Measurements from ENCODE around the gene RB1.

Gene RB1

DNA sequence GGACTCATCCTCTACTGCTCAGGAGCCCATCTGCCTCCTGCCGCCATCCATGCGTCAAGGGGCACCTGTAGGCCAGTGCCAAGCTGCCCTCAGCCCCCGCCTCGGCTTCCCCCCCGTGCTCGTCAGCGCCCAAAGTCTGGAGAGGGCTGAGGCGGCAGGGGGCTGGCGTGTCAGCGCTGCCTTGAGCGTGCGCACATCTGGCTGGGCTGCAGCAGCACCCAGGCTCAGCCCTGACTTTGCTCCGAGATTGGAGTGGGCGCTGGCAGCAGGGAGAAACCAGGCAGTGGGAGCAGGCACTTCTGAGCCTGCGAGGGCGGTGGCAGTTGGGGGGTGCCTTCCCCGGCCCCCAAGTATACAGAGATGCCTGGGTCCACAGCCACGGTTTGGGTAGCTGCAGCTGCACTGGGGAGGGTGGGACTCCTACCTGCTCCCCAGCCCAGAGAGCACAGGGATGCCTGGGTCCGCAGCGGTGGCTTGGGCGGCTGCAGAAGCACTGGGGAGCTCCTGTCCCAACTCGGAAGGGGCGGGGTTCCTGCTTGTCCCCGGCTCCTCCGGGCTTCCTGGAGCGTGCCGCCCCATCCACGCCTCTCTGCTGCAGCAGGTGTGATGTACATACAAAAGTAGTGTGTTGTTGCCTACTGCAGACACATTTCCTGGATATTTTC, 154.2 kb downstream of the RB1 start:
- DNase-seq, result no peak

DNA sequence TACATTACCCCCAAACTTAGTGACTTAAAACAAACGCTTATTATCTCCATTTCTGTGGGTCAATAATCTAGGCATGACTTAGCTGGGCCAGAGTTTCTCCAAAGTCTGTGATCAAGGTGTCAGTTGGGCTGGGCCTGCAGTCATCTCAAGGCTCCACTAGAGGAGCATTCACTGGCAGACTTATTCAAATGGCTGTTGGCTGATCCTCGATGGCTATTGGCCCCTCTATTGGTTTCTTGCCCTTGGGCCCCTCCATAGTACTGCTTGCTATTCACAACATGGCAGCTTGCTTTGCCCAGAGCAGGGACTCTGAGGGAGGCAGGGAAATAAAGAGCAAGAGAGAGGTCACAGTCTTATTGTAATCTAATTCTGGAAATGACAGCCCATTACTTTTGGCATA, 171.7 kb downstream of the RB1 start:
- DNase-seq, result peak; percentile 14

DNA sequence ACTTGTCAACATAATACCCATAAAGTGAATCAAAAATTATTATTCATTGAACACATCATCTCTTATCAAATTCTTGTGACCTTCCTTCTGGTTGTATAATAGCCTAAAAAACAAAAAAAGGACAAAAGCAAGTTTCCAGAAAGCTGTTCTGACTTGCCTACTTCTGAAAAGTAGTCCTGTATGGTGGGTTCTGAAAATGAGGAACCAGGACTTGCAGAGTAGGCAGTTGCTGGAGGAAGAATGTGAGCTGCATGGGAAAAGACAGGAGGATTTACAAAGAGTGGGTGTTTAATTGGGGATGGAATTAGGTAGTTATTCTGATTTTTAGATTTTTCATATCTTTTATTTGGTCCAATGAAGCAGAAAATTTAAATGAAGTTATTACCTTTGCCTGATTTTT, 172.7 kb downstream of the RB1 start:
- no peak for DNase-seq

- no peak for DNase-seq
These were observed 173.1 kb downstream of the RB1 start for GRCh38 chr13:48476686-48477085.

GRCh38 chr13:48477191-48477855, 173.8 kb downstream of the RB1 start:
- DNase-seq, result no peak

GRCh38 chr13:48478391-48478790, 174.8 kb downstream of the RB1 start:
- no peak for DNase-seq

DNA sequence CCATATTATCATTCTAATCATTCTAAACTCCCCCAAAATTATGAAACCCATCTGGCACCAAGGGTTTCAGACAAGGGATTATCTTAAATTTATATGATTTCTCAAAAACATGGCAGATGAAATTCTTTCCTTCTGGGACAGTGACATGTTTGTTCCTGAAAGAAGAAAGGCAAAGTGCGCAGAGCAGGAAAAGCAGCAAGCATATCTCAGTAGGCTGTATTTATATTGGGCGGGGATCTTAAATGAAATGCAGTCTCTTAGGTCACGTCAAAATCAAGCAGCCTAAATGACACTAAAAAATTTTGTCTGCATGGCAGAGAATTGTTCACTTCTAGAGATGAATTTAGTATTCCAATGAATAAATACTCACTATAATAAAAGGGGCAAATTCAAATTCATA, 180.0 kb downstream of the RB1 start:
- no peak for DNase-seq

DNA sequence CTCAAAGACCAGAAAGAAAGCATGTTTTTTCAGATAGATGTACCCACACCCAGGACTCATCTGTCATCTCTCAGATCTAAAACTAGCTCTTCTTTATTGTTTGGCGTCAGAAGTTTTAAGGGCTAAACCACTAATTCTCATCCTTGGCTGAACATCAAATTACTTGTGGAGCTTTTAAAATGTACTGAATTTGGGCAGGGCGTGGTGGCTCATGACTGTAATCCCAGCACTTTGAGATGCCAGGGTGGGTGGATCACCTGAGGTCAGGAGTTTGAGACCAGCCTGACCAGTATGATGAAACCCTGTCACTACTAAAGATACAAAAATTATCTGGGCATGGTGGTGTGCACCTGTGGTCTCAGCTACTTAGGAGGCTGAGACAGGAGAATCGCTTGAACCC, 181.9 kb downstream of the RB1 start:
- no peak for DNase-seq

DNA sequence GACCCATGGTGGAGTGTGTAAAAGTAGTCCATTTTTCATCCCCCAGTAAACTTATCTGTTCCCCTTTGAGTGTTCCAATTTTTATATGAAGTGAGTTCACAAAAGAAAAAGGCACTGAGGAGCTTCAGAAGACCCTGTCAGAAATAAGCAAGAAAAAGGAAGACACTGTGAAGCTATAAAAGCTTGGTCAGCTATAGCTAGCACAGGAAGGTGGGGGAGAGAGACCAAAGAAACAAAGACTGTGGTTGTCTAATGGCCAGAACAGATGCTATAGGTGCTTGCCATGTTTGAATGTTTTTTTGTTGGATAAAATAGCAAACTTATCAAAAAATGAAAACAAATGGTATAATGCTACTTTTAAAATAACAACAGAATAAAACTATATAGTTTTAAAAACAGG, 182.8 kb downstream of the RB1 start:
- no peak for DNase-seq

DNA sequence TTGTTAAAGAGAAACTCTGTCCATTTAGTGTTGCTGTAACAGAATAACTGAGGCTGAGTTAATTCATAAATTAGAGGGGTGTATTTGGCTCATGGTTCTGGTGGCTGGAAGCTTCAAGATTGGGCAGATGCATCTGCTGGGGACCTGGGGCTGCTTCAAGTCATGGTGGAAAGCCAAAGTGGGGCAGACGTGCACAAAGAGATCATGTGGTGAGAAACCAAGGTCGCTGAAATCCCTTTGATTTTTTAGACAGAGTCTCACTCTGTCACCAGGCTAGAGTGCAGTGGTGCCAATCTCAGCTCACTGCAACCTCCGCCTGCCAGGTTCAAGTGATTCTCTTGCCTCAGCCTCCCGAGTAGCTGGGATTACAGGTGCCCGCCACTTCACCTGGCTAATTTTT, 183.3 kb downstream of the RB1 start:
- DNase-seq, result no peak

DNA sequence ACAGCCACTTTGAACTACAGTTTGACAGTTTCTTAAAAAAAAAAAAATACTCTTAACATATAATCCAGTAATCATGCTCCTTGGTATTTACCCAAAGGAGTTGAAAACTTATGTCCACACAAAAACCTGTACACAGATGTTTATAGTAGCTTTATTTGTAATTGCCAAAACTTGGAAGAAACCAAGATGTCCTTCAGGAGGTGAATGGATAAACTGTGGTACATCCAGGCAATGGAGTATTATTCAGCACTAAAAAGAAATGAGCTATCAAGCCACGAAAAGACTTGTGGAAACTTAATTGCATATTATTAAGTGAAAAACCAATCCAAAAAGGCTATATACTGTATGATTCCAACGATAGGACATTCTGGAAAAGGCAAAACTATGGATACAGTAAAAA, 184.4 kb downstream of the RB1 start:
- DNase-seq, result no peak

- DNase-seq, result no peak
These were observed 185.4 kb downstream of the RB1 start for GRCh38 chr13:48488995-48489394.

DNA sequence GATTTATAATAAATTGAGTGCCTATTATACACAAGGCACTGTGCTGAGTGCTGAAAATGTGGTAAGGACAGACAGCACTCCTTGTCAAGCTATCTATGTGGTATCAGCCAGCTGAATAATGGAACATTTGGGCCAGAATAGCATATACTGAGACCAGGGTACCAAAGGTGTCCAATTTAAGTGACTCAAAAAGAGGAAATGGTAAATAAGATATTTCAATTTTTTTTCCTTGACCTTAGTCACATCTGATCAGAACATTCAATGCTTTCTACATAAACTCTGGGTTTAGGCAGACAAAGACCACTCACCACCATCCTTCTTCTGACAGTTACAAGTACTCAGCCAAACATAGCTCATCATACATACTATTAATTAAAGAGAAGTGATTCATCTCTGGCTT, 186.1 kb downstream of the RB1 start:
- no peak for DNase-seq

DNA sequence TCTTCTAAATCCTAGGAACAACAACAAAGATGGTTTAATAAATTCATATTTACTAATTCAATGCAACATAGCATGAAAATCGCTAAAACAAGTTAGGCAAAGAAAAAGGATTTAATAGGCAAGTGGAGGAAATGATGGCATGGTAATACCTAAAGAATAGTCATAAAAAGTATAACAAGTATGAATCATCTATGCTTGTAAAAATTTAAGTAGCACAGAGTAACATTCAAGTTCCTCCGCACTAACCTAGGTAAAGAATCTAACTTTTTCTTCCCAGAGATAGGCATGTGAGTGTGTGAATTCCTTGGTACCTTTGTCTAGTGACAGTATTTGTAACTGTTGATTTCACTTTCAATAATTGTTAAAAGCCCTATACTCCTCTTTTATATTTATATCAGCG, 186.7 kb downstream of the RB1 start:
- DNase-seq, result no peak

DNA sequence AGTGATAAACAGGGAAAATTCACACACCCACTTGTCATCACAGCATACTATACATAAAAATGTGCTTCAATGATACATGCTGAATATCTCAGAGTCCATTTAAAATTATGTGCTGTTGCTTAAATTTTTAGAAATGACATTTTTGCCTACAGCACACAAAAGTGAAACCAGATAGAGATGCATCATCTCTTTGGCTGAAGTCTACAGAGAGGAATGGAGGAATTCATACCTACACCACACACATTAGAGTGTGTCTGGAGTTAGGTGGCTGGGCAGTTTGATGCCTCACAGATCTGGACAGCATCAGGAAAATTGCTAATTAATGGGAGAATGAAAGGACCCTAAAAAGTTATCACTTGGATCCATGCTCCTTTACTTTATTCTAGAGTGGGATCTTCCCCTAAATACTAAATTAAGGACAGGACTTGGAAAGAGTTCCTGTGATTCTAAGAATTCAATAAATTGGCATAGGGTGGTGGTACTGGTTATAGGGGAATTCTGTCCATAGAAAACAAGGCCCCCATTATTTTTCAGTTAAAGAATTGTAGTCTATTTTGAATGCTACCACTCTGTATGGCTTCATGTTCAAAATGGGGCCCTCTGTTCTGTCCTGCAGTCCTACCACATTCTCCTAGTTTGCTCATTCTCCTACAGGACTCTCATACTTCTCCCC, 188.0 kb downstream of the RB1 start:
- DNase-seq, result no peak

GRCh38 chr13:48492096-48492440, 188.5 kb downstream of the RB1 start:
- no peak for DNase-seq

GRCh38 chr13:48492470-48493065, 189.0 kb downstream of the RB1 start:
- DNase-seq, result peak; percentile 64

DNA sequence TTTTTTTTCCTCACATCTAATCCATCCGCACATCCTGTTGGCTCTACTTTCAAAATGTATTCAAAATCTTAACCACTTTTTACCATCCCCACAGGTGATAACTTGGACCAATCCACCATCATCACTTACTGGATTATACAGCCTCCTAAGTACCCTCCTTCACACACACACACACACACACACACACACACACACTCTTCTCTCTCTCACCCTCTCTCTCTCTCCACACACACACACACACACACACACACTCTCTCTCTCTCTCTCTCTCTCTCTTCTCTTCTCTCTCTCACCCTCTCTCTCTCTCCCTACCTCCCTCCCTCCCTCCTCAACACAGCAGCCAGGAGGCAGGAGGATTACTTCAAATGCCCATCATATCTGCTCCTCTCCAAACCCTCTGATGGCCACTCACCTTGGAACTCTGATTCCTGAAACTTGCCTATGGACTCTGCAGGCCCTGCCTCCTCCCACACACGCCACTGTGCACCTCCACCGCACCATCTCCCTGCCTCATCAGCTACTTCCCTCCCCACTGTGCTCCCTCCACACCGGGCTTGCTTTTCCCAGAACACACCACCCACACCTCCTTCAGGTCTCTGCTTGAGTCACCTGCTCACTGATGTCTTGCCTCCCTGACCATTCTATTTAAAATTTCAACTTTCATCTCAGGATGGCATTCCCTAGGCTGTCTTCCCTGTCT, 189.7 kb downstream of the RB1 start:
- DNase-seq, result peak; percentile 40

DNA sequence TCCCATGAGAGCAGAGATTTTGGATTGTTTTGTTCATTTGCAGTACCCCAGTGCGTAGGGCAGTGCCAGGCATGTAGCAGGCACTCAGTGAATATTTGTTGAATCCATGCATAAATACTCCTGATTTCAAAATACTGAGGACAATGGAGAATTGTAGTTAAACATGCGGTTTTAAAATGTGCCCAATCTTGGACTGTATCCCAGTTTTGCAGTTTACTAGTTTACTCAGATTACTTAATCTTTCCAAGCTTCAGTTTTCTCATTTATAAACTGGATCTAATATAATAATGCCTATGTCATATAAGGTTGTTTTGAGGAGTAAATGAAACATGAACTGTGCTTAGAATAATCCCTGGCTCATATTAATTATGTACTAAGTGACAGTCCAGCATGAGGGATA, 190.3 kb downstream of the RB1 start:
- no peak for DNase-seq

DNA sequence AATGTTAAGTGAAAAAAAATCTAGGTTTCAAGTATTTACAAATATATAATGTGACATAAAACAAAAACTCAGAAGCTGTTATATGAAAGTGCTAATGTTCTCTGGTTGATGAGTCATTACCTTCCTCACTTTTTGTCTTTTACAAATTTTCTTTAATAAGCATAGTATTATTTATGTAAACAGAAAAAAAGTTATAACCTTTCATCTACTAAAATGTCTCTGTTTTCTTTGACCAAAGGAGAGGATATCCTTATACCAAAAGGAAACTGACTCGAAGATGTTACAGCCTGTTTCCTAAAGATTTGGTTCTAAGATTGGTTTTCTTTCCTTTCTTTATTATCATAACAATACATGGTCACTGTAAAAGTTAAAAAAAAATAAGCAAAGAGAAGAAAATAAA, 191.3 kb downstream of the RB1 start:
- no peak for DNase-seq

GRCh38 chr13:48496271-48497161, 193.0 kb downstream of the RB1 start:
- no peak for DNase-seq

DNA sequence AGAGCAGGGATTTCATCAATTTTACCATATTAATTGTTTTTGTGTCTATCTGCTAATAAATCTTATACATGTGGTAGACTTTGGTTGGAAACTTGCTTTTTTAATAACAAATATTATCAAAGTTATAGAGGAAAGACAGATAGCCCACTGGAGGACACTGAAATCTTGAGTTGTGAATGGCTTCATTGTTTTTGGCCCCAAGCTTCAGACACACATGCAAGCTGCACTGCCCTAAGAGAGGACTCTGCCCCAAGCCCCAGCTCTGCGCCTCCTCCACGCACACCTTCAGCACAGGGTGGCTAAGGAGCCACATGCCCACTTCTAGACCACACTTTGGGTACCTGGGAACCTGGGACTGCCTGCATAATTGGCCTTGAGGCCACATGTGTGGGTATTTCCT, 194.1 kb downstream of the RB1 start:
- DNase-seq, result no peak
